ENCODE measurements around the gene BLTP2.

GRCh38 chr17:28646039-28646754 is 1.2 kb upstream of the BLTP2 start:
- TF ChIP-seq CTCF (IDR thresholded peaks at IDR 0.05 in 2 of 3, conservative IDR thresholded peaks at IDR 0.05 in 1 of 3; ENCODE audit: borderline replicate concordance in 1 of 3, insufficient read depth in 1 of 3, low read depth in 2 of 3, low read length in 2 of 3) (no peak), EZH2phosphoT487 (IDR thresholded peaks at IDR 0.05; ENCODE audit: borderline replicate concordance) (no peak), POLR2A (IDR thresholded peaks at IDR 0.05; ENCODE audit: borderline replicate concordance, extremely low read depth, insufficient read depth, insufficient read length) (no peak), EZH2 (IDR thresholded peaks at IDR 0.05) (no peak), POLR2AphosphoS5 (IDR thresholded peaks at IDR 0.05; ENCODE audit: low read depth, low read length) (no peak), RAD21 (IDR thresholded peaks at IDR 0.05; ENCODE audit: low read depth) (no peak), YY1 (IDR thresholded peaks at IDR 0.05; ENCODE audit: extremely low read depth, insufficient replicate concordance, low read depth, low read length) (no peak), ZBTB33 (IDR thresholded peaks at IDR 0.05; ENCODE audit: extremely low read depth, insufficient replicate concordance, low read length) (no peak), MAX (IDR thresholded peaks at IDR 0.05) (no peak), ZFX (IDR thresholded peaks at IDR 0.05) (no peak), TCF7L2 (IDR thresholded peaks at IDR 0.05; ENCODE audit: borderline replicate concordance, extremely low read depth, insufficient read depth, insufficient read length) (no peak), SIN3A (IDR thresholded peaks at IDR 0.05; ENCODE audit: low read depth) (no peak)

Measured in HCT116 (cell line).